WTC11 (cell line): ENCODE results near the gene SLAMF7. TPM values are rescaled to one million over a fixed set of nuclear protein-coding genes. Genes with fewer than 3 reads are reported as not detected.

Experiments
- ATAC-seq: fragments of 200-7000 bp; cut with Tn5 transposase; 2 replicates; pipeline ENCODE4 v1.10.0; 2021; ENCODE audit warnings: mild to moderate bottlenecking, moderate library complexity
- CTCF ChIA-PET: fragments of 300-600 bp; sonication (Branson Sonifier 250); formaldehyde crosslinking; loops from one replicate; lab custom pipeline; 2021; ENCODE audit warnings: antibody characterized with exemption; lab: Charles Lee
- POLR2A ChIA-PET: fragments of 350-600 bp; sonication (Branson Sonifier 250); formaldehyde crosslinking; loops from one replicate; lab custom pipeline; 2021; ENCODE audit warnings: antibody characterized with exemption; lab: Charles Lee
- DNase-seq: peaks from one replicate; pipeline ENCODE4 v3.0.0; 2021; ENCODE audit warnings: low spot score
- H3K27ac Mint-ChIP-seq: 2 replicates; pipeline ENCODE4 v1.8.0; 2021; ENCODE audit warnings: mixed read lengths
- H3K27me3 Mint-ChIP-seq: 2 replicates; pipeline ENCODE4 v1.8.0; 2021; ENCODE audit warnings: low read depth, mild to moderate bottlenecking, moderate library complexity, mixed read lengths
- H3K36me3 Mint-ChIP-seq: 2 replicates; pipeline ENCODE4 v1.8.0; 2021; ENCODE audit warnings: mixed read lengths
- H3K4me1 Mint-ChIP-seq: 2 replicates; pipeline ENCODE4 v1.8.0; 2022; ENCODE audit warnings: mixed read lengths
- H3K4me3 Mint-ChIP-seq: 2 replicates; pipeline ENCODE4 v1.8.0; 2021; ENCODE audit warnings: mild to moderate bottlenecking, moderate library complexity, mixed read lengths
- H3K9me3 Mint-ChIP-seq: 2 replicates; pipeline ENCODE4 v1.8.0; 2021; ENCODE audit warnings: mixed read lengths
- FOXK1 ChIP-seq: sonication (generic); formaldehyde crosslinking; IDR thresholded peaks from 2 replicates; pipeline ENCODE4 v1.8.0; 2022; ENCODE audit warnings: mild to moderate bottlenecking, moderate library complexity, missing genetic modification reagents
- FOXP1 ChIP-seq: sonication (generic); formaldehyde crosslinking; IDR thresholded peaks from 2 replicates; pipeline ENCODE4 v1.8.0; 2022; ENCODE audit warnings: missing genetic modification reagents, mild to moderate bottlenecking, moderate library complexity, borderline replicate concordance
- GRHL2 ChIP-seq: fragments of 250-450 bp; sonication (Bioruptor Pico); IDR thresholded peaks from 2 replicates; pipeline ENCODE4 v1.8.0; 2022; ENCODE audit warnings: mild to moderate bottlenecking, moderate library complexity; ENCODE audit not compliant: insufficient replicate concordance, severe bottlenecking
- IRF1 ChIP-seq: sonication (generic); formaldehyde crosslinking; IDR thresholded peaks from 2 replicates; pipeline ENCODE4 v1.8.0; 2023; ENCODE audit warnings: missing genetic modification reagents
- JUN ChIP-seq: sonication (generic); formaldehyde crosslinking; IDR thresholded peaks from 2 replicates; pipeline ENCODE4 v1.8.0; 2023; ENCODE audit warnings: mild to moderate bottlenecking, missing genetic modification reagents
- MYBL2 ChIP-seq: sonication (generic); formaldehyde crosslinking; IDR thresholded peaks from 2 replicates; pipeline ENCODE4 v1.8.1; 2023; ENCODE audit warnings: mild to moderate bottlenecking, moderate library complexity, missing genetic modification reagents
- OVOL2 ChIP-seq: fragments of 250-450 bp; sonication (Bioruptor Pico); IDR thresholded peaks from 2 replicates; pipeline ENCODE4 v1.9.0; 2021; ENCODE audit warnings: mild to moderate bottlenecking, borderline replicate concordance
- PRDM15 ChIP-seq: sonication (generic); formaldehyde crosslinking; IDR thresholded peaks from 2 replicates; pipeline ENCODE4 v1.8.0; 2022; ENCODE audit warnings: missing genetic modification reagents
- PRRX2 ChIP-seq: fragments of 250-450 bp; sonication (Bioruptor Pico); IDR thresholded peaks from 2 replicates; pipeline ENCODE4 v1.8.0; 2021; ENCODE audit warnings: mild to moderate bottlenecking
- ZNF416 ChIP-seq: fragments of 250-450 bp; sonication (Bioruptor Pico); IDR thresholded peaks from 2 replicates; pipeline ENCODE4 v1.9.0; 2021; ENCODE audit warnings: mild to moderate bottlenecking, inconsistent platforms
- ZNF423 ChIP-seq: fragments of 250-450 bp; sonication (Bioruptor Pico); IDR thresholded peaks from 2 replicates; pipeline ENCODE4 v2.1.2; 2022; ENCODE audit warnings: mild to moderate bottlenecking, moderate library complexity
- ZNF425 ChIP-seq: fragments of 250-450 bp; sonication (Bioruptor Pico); conservative IDR thresholded peaks from 2 replicates; pipeline ENCODE4 v1.9.0; 2021; ENCODE audit warnings: mild to moderate bottlenecking
- ZSCAN18 ChIP-seq: fragments of 250-450 bp; sonication (Bioruptor Pico); IDR thresholded peaks from 2 replicates; pipeline ENCODE4 v2.1.2; 2022; ENCODE audit warnings: mild to moderate bottlenecking, moderate library complexity
- total RNA-seq: library from RNA; stranded (reverse); gene quantifications from 3 replicates; pipeline ENCODE4 v1.2.3, GENCODE V29; 2021
- TF ChIP-seq, protein P1 (sequence below): fragments of 250-450 bp; sonication (Bioruptor Pico); IDR thresholded peaks from 2 replicates; pipeline ENCODE4 v1.9.0; 2021; ENCODE audit warnings: mild to moderate bottlenecking

Gene SLAMF7
- total RNA-seq, 1 experiment from 2014 or later: 0.15 TPM

- no peak for TF ChIP-seq ZNF425 (CRISPR knock-in tag)
These were observed 13.4 kb downstream of the SLAMF7 start (continued) for GRCh38 chr1:160752406-160752805.

DNA sequence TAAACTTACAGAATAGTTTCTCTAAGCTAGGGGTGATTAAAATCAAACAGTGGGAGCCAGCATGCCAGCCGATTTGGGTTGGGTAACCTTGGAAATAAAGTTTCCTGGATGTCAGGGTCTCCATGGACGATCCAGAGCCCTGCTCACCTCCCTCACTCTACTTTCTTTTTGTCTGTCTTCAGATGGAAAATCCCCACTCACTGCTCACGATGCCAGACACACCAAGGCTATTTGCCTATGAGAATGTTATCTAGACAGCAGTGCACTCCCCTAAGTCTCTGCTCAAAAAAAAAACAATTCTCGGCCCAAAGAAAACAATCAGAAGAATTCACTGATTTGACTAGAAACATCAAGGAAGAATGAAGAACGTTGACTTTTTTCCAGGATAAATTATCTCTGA is 13.9 kb downstream of the SLAMF7 start:
- TF ChIP-seq ZNF416: no peak
- no peak for TF ChIP-seq PRDM15 (CRISPR knock-in tag)
- no peak for TF ChIP-seq OVOL2 (CRISPR knock-in tag)
- TF ChIP-seq, protein P1, sequence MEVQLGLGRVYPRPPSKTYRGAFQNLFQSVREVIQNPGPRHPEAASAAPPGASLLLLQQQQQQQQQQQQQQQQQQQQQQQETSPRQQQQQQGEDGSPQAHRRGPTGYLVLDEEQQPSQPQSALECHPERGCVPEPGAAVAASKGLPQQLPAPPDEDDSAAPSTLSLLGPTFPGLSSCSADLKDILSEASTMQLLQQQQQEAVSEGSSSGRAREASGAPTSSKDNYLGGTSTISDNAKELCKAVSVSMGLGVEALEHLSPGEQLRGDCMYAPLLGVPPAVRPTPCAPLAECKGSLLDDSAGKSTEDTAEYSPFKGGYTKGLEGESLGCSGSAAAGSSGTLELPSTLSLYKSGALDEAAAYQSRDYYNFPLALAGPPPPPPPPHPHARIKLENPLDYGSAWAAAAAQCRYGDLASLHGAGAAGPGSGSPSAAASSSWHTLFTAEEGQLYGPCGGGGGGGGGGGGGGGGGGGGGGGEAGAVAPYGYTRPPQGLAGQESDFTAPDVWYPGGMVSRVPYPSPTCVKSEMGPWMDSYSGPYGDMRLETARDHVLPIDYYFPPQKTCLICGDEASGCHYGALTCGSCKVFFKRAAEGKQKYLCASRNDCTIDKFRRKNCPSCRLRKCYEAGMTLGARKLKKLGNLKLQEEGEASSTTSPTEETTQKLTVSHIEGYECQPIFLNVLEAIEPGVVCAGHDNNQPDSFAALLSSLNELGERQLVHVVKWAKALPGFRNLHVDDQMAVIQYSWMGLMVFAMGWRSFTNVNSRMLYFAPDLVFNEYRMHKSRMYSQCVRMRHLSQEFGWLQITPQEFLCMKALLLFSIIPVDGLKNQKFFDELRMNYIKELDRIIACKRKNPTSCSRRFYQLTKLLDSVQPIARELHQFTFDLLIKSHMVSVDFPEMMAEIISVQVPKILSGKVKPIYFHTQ: no peak
- no peak for TF ChIP-seq JUN (CRISPR knock-in tag)
- TF ChIP-seq PRRX2 (CRISPR knock-in tag): no peak
- TF ChIP-seq FOXP1 (CRISPR knock-in tag): no peak
- no peak for TF ChIP-seq IRF1 (CRISPR knock-in tag)
- TF ChIP-seq ZNF423 (CRISPR knock-in tag): no peak
- H3K36me3 Mint-ChIP-seq: no peaks in the 10 kb centered on the region
- H3K27me3 Mint-ChIP-seq: peaks cover 16% of the 10 kb centered on the region
- no peak for DNase-seq
- ChIA-PET POLR2A (interaction anchor here (1.8 kb wide), 1 partner anchor 15 kb away, joined by 7 read pairs; no protein-coding TSS in a partner anchor), CTCF (interaction anchor here (1.3 to 1.4 kb wide), 2 partner anchors 16 to 25 kb away, joined by 7 read pairs; no protein-coding TSS in a partner anchor)
- H3K4me3 Mint-ChIP-seq: no peak overlapping the region
- H3K9me3 Mint-ChIP-seq: no peaks in the 10 kb centered on the region
- no peak overlapping the region for H3K27ac Mint-ChIP-seq
- H3K4me1 Mint-ChIP-seq: peaks cover 5% of the 10 kb centered on the region; the same call in 1 of the 2 replicates
- no peak for ATAC-seq

GRCh38 chr1:160753594-160753993 is 14.5 kb downstream of the SLAMF7 start:
- no peak for ATAC-seq
- TF ChIP-seq GRHL2 (CRISPR knock-in tag) (no peak), MYBL2 (CRISPR knock-in tag) (no peak), PRRX2 (CRISPR knock-in tag) (no peak), ZSCAN18 (no peak), FOXK1 (CRISPR knock-in tag) (no peak), OVOL2 (CRISPR knock-in tag) (no peak)
- Mint-ChIP-seq H3K9me3 (no peaks in the 10 kb centered on the region), H3K27ac (no peak overlapping the region), H3K4me3 (no peak overlapping the region), H3K36me3 (no peaks in the 10 kb centered on the region), H3K4me1 (peaks cover 5% of the 10 kb centered on the region; the same call in 1 of the 2 replicates), H3K27me3 (peaks cover 16% of the 10 kb centered on the region)
- ChIA-PET CTCF (interaction anchor here (1.4 kb wide), 1 partner anchor 15 kb away, joined by 7 read pairs; no protein-coding TSS in a partner anchor), POLR2A (interaction anchor here (1.8 kb wide), 1 partner anchor 15 kb away, joined by 7 read pairs; no protein-coding TSS in a partner anchor)
- DNase-seq: no peak
